Fibroblast of lung (primary cell): ENCODE data around the gene SRGAP1.

Experiments used
- CTCF ChIP-seq, 2 donors: IDR thresholded peaks in 1 of 2; conservative IDR thresholded peaks in 1 of 2; 1 replicate in 1 of 2; 2 replicates in 1 of 2; pipeline ENCODE4 v1.5.1; 2011 to 2012; ENCODE audit warnings: low read length in 2 of 2, control low read depth in 1 of 2, inconsistent platforms in 1 of 2, low read depth in 1 of 2, mild to moderate bottlenecking in 1 of 2
- EZH2 ChIP-seq: IDR thresholded peaks from 2 replicates; pipeline ENCODE4 v1.5.1; 2012; ENCODE audit warnings: low read length, control low read depth, mild to moderate bottlenecking; ENCODE audit errors: missing control alignments

GRCh38 chr12:63836046-63836445, 8.5 kb upstream of the SRGAP1 start:
- no peak for TF ChIP-seq CTCF (conservative IDR thresholded peaks at IDR 0.05 in 1 of 2, IDR thresholded peaks at IDR 0.05 in 1 of 2; ENCODE audit: low read depth in 1 of 2, low read length in 2 of 2)
- TF ChIP-seq EZH2, result no peak
